ENCODE measurements around the gene MCF2L. TPM values are rescaled to one million over a fixed set of nuclear protein-coding genes. Genes with fewer than 3 reads are reported as not detected.

MCF2L gene
- total RNA-seq, 2 experiments from 2014 or later: 2.8 to 16.4 TPM

DNA sequence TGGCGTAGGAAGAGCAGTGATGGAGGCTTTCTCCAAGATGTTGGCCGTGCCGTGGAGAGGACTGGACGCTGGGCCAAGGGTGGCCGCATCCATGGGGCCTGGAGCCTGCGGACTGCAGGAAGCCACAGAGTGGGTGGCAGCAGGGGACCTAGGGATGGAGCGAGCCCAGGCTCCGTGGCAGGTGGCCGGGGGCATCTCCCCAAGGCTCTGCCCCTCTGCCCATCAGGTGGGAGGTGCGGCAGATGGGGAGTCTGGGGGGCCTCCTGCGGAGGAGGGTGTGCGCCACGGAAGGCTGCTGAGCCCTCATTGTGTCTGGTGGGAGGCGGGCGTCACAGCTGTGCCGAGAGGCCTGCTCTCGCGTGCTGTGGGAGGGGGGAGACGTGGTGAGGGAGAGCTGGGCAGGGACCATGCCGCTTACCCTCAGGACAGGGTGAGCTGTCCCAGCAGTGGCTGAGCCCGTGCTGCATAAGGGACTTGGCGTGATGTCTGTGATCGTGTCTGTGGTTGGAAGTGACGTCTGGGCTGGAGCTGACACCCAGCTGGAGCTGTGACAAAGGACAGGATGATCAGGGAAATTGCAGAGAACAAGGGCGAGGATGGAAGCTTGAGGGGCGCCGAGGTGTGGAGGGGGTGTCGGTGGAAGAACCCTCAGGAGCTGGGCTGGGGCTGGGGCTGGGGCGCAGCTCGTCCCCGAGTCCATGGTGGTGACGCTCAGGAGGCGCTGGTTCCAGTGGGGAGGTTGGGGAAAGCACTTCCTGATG is 13.4 kb downstream of the MCF2L start:
- no peak overlapping the region for H3K4me2 ChIP-seq (ENCODE audit: low read length)
- BruUV-seq (replicated peaks): no TSS peak
- intact Hi-C loops (cut with micrococcal nuclease; ENCODE audit: unreplicated experiment): no loop called here

DNA sequence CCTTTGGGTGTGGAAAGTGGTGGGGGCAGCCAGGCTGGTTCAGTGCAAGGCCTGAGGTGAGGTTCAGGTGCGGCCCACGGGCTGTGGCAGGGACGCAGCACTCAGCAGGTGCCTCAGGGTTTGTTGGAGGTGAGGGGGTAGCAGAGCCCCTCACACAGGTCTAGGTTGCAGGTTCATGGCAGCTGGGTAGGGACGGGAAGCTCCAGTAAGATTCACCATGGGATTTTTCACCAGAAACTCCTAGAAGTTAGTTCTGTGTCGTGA is 14.0 kb downstream of the MCF2L start:
- H3K9me2 ChIP-seq (ENCODE audit: insufficient read depth, low read length): no peaks in the 10 kb centered on the region
- no TSS peak for BruUV-seq (replicated peaks)
- H2AFZ ChIP-seq (ENCODE audit: low read length): no peak overlapping the region
- no peak overlapping the region for H3K4me3 ChIP-seq (ENCODE audit: low read depth, low read length, poor library complexity, severe bottlenecking)
- H3K9me3 ChIP-seq (ENCODE audit: low read length): no peaks in the 10 kb centered on the region
- TF ChIP-seq, protein P1, sequence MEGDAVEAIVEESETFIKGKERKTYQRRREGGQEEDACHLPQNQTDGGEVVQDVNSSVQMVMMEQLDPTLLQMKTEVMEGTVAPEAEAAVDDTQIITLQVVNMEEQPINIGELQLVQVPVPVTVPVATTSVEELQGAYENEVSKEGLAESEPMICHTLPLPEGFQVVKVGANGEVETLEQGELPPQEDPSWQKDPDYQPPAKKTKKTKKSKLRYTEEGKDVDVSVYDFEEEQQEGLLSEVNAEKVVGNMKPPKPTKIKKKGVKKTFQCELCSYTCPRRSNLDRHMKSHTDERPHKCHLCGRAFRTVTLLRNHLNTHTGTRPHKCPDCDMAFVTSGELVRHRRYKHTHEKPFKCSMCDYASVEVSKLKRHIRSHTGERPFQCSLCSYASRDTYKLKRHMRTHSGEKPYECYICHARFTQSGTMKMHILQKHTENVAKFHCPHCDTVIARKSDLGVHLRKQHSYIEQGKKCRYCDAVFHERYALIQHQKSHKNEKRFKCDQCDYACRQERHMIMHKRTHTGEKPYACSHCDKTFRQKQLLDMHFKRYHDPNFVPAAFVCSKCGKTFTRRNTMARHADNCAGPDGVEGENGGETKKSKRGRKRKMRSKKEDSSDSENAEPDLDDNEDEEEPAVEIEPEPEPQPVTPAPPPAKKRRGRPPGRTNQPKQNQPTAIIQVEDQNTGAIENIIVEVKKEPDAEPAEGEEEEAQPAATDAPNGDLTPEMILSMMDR (conservative IDR thresholded peaks at IDR 0.05; ENCODE audit: low read length): no peak
- no peak for TF ChIP-seq EZH2phosphoT487 (IDR thresholded peaks at IDR 0.05; ENCODE audit: borderline replicate concordance, low read depth, low read length)
- no peak overlapping the region for H3K27ac ChIP-seq (ENCODE audit: low read depth, low read length, poor library complexity, severe bottlenecking)
- no peak overlapping the region for H3K4me2 ChIP-seq (ENCODE audit: low read length)
- H3K4me1 ChIP-seq (ENCODE audit: insufficient read depth, low read length, poor library complexity, severe bottlenecking): no peaks in the 10 kb centered on the region
- ChIA-PET CTCF (ENCODE audit: unreplicated experiment) (no interaction called here), POLR2A (no interaction called here)
- no peaks in the 10 kb centered on the region for H3K36me3 ChIP-seq (ENCODE audit: insufficient read depth, low read length)
- no peaks in the 10 kb centered on the region for H3K79me2 ChIP-seq (ENCODE audit: insufficient read depth, low read depth, low read length)
- DNase-seq (ENCODE audit: low spot score): no peak
- H4K20me1 ChIP-seq (ENCODE audit: insufficient read depth, low read length): no peaks in the 10 kb centered on the region
- intact Hi-C loops (cut with micrococcal nuclease; ENCODE audit: unreplicated experiment): no loop called here

More for the DNA sequence above, 13.4 kb downstream of the MCF2L start:
- no peaks in the 10 kb centered on the region for H3K36me3 ChIP-seq (ENCODE audit: insufficient read depth, low read length)
- no peak overlapping the region for H2AFZ ChIP-seq (ENCODE audit: low read length)
- H3K4me1 ChIP-seq (ENCODE audit: insufficient read depth, low read length, poor library complexity, severe bottlenecking): no peaks in the 10 kb centered on the region
- ChIA-PET CTCF (ENCODE audit: unreplicated experiment) (no interaction called here), POLR2A (no interaction called here)
- H4K20me1 ChIP-seq (ENCODE audit: insufficient read depth, low read length): no peaks in the 10 kb centered on the region
- no peak for DNase-seq (ENCODE audit: low spot score)
- TF ChIP-seq, protein P1 (conservative IDR thresholded peaks at IDR 0.05; ENCODE audit: low read length): no peak
- TF ChIP-seq EZH2phosphoT487 (IDR thresholded peaks at IDR 0.05; ENCODE audit: borderline replicate concordance, low read depth, low read length): no peak
- H3K27ac ChIP-seq (ENCODE audit: low read depth, low read length, poor library complexity, severe bottlenecking): no peak overlapping the region
- H3K79me2 ChIP-seq (ENCODE audit: insufficient read depth, low read depth, low read length): no peaks in the 10 kb centered on the region
- H3K9me2 ChIP-seq (ENCODE audit: insufficient read depth, low read length): no peaks in the 10 kb centered on the region
- H3K4me3 ChIP-seq (ENCODE audit: low read depth, low read length, poor library complexity, severe bottlenecking): no peak overlapping the region
- H3K9me3 ChIP-seq (ENCODE audit: low read length): no peaks in the 10 kb centered on the region

DNA sequence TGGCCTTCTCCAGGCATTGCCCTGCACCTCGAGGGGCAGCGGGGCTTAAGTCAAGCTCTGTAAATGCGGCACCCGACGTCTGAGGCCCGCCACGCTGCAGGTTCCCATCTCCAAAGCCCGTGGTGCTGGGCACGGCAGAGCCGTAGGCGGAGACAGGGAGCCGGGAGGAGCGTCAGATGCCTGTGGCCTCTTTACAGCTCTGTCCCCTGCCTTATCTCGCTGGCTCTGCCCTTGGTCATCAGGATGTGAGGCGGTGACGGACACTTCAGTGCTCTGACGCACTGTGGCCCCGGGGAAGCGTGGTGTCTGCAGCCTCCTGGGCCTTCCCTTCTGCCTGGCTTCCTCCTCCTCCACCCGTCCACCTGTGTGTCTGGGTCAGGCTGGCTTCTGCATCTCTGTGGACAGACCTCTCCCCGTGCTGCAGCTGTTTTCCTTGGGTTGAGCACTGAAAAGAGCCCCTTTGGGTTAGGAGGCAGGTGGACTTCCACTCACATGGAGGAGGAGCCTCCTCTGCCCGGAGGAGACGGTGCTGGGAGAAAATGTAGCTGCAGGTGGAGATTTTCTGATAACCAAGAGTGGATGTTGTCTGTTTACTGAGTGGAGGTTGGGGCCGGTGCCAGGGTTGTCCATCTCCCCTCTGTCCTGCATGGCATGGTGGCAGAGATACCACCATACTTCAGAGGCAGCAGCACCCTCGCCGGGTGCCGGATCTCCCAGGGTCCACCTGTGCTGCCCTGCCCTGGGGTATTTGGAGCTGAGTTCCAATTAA is 14.6 kb downstream of the MCF2L start:
- no peak overlapping the region for H2AFZ ChIP-seq (ENCODE audit: low read length)
- CTCF ChIA-PET (ENCODE audit: unreplicated experiment): no interaction called here
- H4K20me1 ChIP-seq (ENCODE audit: insufficient read depth, low read length): no peaks in the 10 kb centered on the region
- POLR2A ChIA-PET: no interaction called here
- H3K9me2 ChIP-seq (ENCODE audit: insufficient read depth, low read length): no peaks in the 10 kb centered on the region
- H3K27ac ChIP-seq (ENCODE audit: low read depth, low read length, poor library complexity, severe bottlenecking): no peak overlapping the region
- no peak for DNase-seq (ENCODE audit: low spot score)
- H3K79me2 ChIP-seq (ENCODE audit: insufficient read depth, low read depth, low read length): no peaks in the 10 kb centered on the region
- H3K4me2 ChIP-seq (ENCODE audit: low read length): no peak overlapping the region
- no peak overlapping the region for H3K4me3 ChIP-seq (ENCODE audit: low read depth, low read length, poor library complexity, severe bottlenecking)
- intact Hi-C loops (cut with micrococcal nuclease; ENCODE audit: unreplicated experiment): no loop called here
- H3K4me1 ChIP-seq (ENCODE audit: insufficient read depth, low read length, poor library complexity, severe bottlenecking): no peaks in the 10 kb centered on the region
- no peaks in the 10 kb centered on the region for H3K9me3 ChIP-seq (ENCODE audit: low read length)
- BruUV-seq (replicated peaks): no TSS peak
- TF ChIP-seq EZH2phosphoT487 (IDR thresholded peaks at IDR 0.05; ENCODE audit: borderline replicate concordance, low read depth, low read length): no peak
- TF ChIP-seq, protein P1 (conservative IDR thresholded peaks at IDR 0.05; ENCODE audit: low read length): no peak
- no peaks in the 10 kb centered on the region for H3K36me3 ChIP-seq (ENCODE audit: insufficient read depth, low read length)

Measured in OCI-LY7 (cell line).